Adipocyte (in vitro differentiated cells): ENCODE results near the gene ZNF582.

Source experiments
- DNase-seq: peaks from one replicate; pipeline ENCODE4 v3.0.0-alpha.2; 2015; ENCODE audit warnings: low read depth
- H3K27me3 ChIP-seq: replicated peaks from 2 replicates; pipeline ENCODE4 v1.7.0; 2013; ENCODE audit warnings: mild to moderate bottlenecking, low read length, moderate library complexity; ENCODE audit not compliant: control insufficient read depth, insufficient read depth
- H3K36me3 ChIP-seq: 2 replicates; pipeline ENCODE4 v1.7.0; 2013; ENCODE audit warnings: low read length, mild to moderate bottlenecking, moderate library complexity; ENCODE audit not compliant: control insufficient read depth, insufficient read depth, severe bottlenecking
- H3K4me1 ChIP-seq: 2 replicates; pipeline ENCODE4 v1.7.0; 2013; ENCODE audit warnings: mild to moderate bottlenecking, low read length, moderate library complexity; ENCODE audit not compliant: control insufficient read depth, insufficient read depth
- H3K4me3 ChIP-seq: 2 replicates; pipeline ENCODE4 v1.7.0; 2013; ENCODE audit warnings: mild to moderate bottlenecking, low read length, moderate library complexity
- H3K9ac ChIP-seq: 2 replicates; pipeline ENCODE4 v1.7.0; 2013; ENCODE audit warnings: mild to moderate bottlenecking, low read length, moderate library complexity
- H3K9me3 ChIP-seq: 2 replicates; pipeline ENCODE4 v1.7.0; 2013; ENCODE audit warnings: mild to moderate bottlenecking, low read length, moderate library complexity; ENCODE audit not compliant: control insufficient read depth

Gene ZNF582

GRCh38 chr19:56393119-56394012 lies at the start of gene ZNF582:
TSS of gene ZNF582 (minus strand) at chr19:56393534. CDS start at chr19:56391752, 1,782 bp downstream.
- Histone ChIP-seq H3K36me3 (peaks cover 27% of the 10 kb centered on the region), H3K4me3 (peak within 1 kb of the TSS; percentile 93), H3K9me3 (no peaks in the 10 kb centered on the region), H3K27me3 (no peaks in the 10 kb centered on the region), H3K4me1 (peaks cover 11% of the 10 kb centered on the region), H3K9ac (peak within 1 kb of the TSS; percentile 95)
- peak; percentile 99 for DNase-seq

- H3K36me3 ChIP-seq, result peaks cover 36% of the 10 kb centered on the region
- H3K9me3 ChIP-seq, result peaks cover 86% of the 10 kb centered on the region
- no peaks in the 10 kb centered on the region for H3K27me3 ChIP-seq
- no peak overlapping the region for H3K9ac ChIP-seq
- H3K4me3 ChIP-seq, result peak overlapping the region; percentile 68
- DNase-seq, result no peak
- no peaks in the 10 kb centered on the region for H3K4me1 ChIP-seq
These were observed 48.0 kb upstream of the ZNF582 start for GRCh38 chr19:56441206-56441792.

- H3K9ac ChIP-seq, result no peak overlapping the region
- H3K4me1 ChIP-seq, result no peaks in the 10 kb centered on the region
- DNase-seq, result no peak
- H3K4me3 ChIP-seq, result peak overlapping the region; percentile 75
- no peaks in the 10 kb centered on the region for H3K27me3 ChIP-seq
- peaks cover 60% of the 10 kb centered on the region for H3K36me3 ChIP-seq
- H3K9me3 ChIP-seq, result peaks cover 100% of the 10 kb centered on the region
These were observed 30.6 kb upstream of the ZNF582 start for GRCh38 chr19:56423985-56424353.

GRCh38 chr19:56423276-56423984 lies 30.1 kb upstream of the ZNF582 start:
- H3K27me3 ChIP-seq, result no peaks in the 10 kb centered on the region
- DNase-seq, result no peak
- H3K4me1 ChIP-seq, result no peaks in the 10 kb centered on the region
- H3K9me3 ChIP-seq, result peaks cover 100% of the 10 kb centered on the region
- H3K36me3 ChIP-seq, result peaks cover 66% of the 10 kb centered on the region
- peak overlapping the region; percentile 75 for H3K4me3 ChIP-seq
- H3K9ac ChIP-seq, result no peak overlapping the region

GRCh38 chr19:56405062-56405461 lies 11.7 kb upstream of the ZNF582 start:
- H3K4me1 ChIP-seq, result peaks cover 14% of the 10 kb centered on the region
- peak overlapping the region; percentile 85 for H3K4me3 ChIP-seq
- H3K9me3 ChIP-seq, result peaks cover 49% of the 10 kb centered on the region
- no peaks in the 10 kb centered on the region for H3K27me3 ChIP-seq
- DNase-seq, result no peak
- peak overlapping the region; percentile 97 for H3K9ac ChIP-seq
- H3K36me3 ChIP-seq, result peaks cover 39% of the 10 kb centered on the region

- Histone ChIP-seq H3K4me1 (peaks cover 14% of the 10 kb centered on the region), H3K4me3 (peak overlapping the region; percentile 85)
- DNase-seq, result no peak
These were observed 11.3 kb upstream of the ZNF582 start for GRCh38 chr19:56404705-56405056.

GRCh38 chr19:56403764-56404704 lies 10.7 kb upstream of the ZNF582 start, which contains the start of gene ZNF583:
TSS of gene ZNF583 (plus strand) at chr19:56404332. CDS start at chr19:56407115, 2,783 bp downstream.
- H3K4me3 ChIP-seq, result peak within 1 kb of the TSS; percentile 85
- peaks cover 45% of the 10 kb centered on the region for H3K9me3 ChIP-seq
- no peaks in the 10 kb centered on the region for H3K27me3 ChIP-seq
- peak; percentile 98 for DNase-seq
- H3K9ac ChIP-seq, result peak within 1 kb of the TSS; percentile 97
- peaks cover 14% of the 10 kb centered on the region for H3K4me1 ChIP-seq
- H3K36me3 ChIP-seq, result peaks cover 38% of the 10 kb centered on the region

More at GRCh38 chr19:56404705-56405056, 11.3 kb upstream of the ZNF582 start:
- Histone ChIP-seq H3K9ac (peak overlapping the region; percentile 97), H3K9me3 (peaks cover 49% of the 10 kb centered on the region), H3K27me3 (no peaks in the 10 kb centered on the region), H3K36me3 (peaks cover 39% of the 10 kb centered on the region)

- Histone ChIP-seq H3K27me3 (no peaks in the 10 kb centered on the region), H3K4me3 (peak overlapping the region; percentile 85), H3K9ac (peak overlapping the region; percentile 97), H3K36me3 (peaks cover 37% of the 10 kb centered on the region), H3K4me1 (peaks cover 14% of the 10 kb centered on the region), H3K9me3 (peaks cover 37% of the 10 kb centered on the region)
- peak; percentile 34 for DNase-seq
These were observed 9.9 kb upstream of the ZNF582 start for GRCh38 chr19:56403261-56403660.

- peaks cover 14% of the 10 kb centered on the region for H3K9me3 ChIP-seq
- peaks cover 27% of the 10 kb centered on the region for H3K36me3 ChIP-seq
- peaks cover 14% of the 10 kb centered on the region for H3K4me1 ChIP-seq
- H3K27me3 ChIP-seq, result no peaks in the 10 kb centered on the region
- no peak overlapping the region for H3K4me3 ChIP-seq
- DNase-seq, result no peak
- H3K9ac ChIP-seq, result no peak overlapping the region
These were observed 7.2 kb upstream of the ZNF582 start for GRCh38 chr19:56400485-56400884.

GRCh38 chr19:56398809-56399208 lies 5.5 kb upstream of the ZNF582 start:
- H3K27me3 ChIP-seq, result no peaks in the 10 kb centered on the region
- H3K9me3 ChIP-seq, result peaks cover 14% of the 10 kb centered on the region
- peaks cover 27% of the 10 kb centered on the region for H3K36me3 ChIP-seq
- no peak overlapping the region for H3K9ac ChIP-seq
- no peak for DNase-seq
- no peak overlapping the region for H3K4me3 ChIP-seq
- H3K4me1 ChIP-seq, result peaks cover 11% of the 10 kb centered on the region
